ENCODE measurements around the gene EBPL.

GRCh38 chr13:49731766-49732165 lies 40.5 kb upstream of the EBPL start:
- no peak for TF ChIP-seq CTCF (IDR thresholded peaks at IDR 0.05)
- no peak for TF ChIP-seq POLR2A (IDR thresholded peaks at IDR 0.05)
